ENCODE data around the gene PER3.
A peak's percentile ranks its signal among the peaks of the same experiment; 100 is the strongest.

Gene PER3

GRCh38 chr1:7833035-7833434, 48.9 kb downstream of the PER3 start:
- TF ChIP-seq CTCF (IDR thresholded peaks at IDR 0.05; ENCODE audit: low read depth, low read length, missing control alignments), result no peak
- no peak overlapping the region for H3K4me3 ChIP-seq (ENCODE audit: low read depth, low read length)
- in situ Hi-C loops (cut with HindIII; ENCODE audit: low sequenced_read_pairs), result no loop called here
- DNase-seq (ENCODE audit: low read depth), result no peak

GRCh38 chr1:7838714-7839113, 54.6 kb downstream of the PER3 start:
- no peak for TF ChIP-seq CTCF (IDR thresholded peaks at IDR 0.05; ENCODE audit: low read depth, low read length, missing control alignments)
- in situ Hi-C loops (cut with HindIII; ENCODE audit: low sequenced_read_pairs), result no loop called here
- no peak overlapping the region for H3K4me3 ChIP-seq (ENCODE audit: low read depth, low read length)
- no peak for DNase-seq (ENCODE audit: low read depth)

- no peak for TF ChIP-seq CTCF (IDR thresholded peaks at IDR 0.05; ENCODE audit: low read depth, low read length, missing control alignments)
- no peak for DNase-seq (ENCODE audit: low read depth)
- in situ Hi-C loops (cut with HindIII; ENCODE audit: low sequenced_read_pairs), result no loop called here
- no peak overlapping the region for H3K4me3 ChIP-seq (ENCODE audit: low read depth, low read length)
Observed at GRCh38 chr1:7839526-7839925, 55.4 kb downstream of the PER3 start.

GRCh38 chr1:7842517-7842916, 58.4 kb downstream of the PER3 start:
- H3K4me3 ChIP-seq (ENCODE audit: low read depth, low read length), result no peak overlapping the region
- TF ChIP-seq CTCF (IDR thresholded peaks at IDR 0.05; ENCODE audit: low read depth, low read length, missing control alignments), result no peak
- no peak for DNase-seq (ENCODE audit: low read depth)
- in situ Hi-C loops (cut with HindIII; ENCODE audit: low sequenced_read_pairs), result no loop called here

- H3K4me3 ChIP-seq (ENCODE audit: low read depth, low read length), result no peak overlapping the region
- TF ChIP-seq CTCF (IDR thresholded peaks at IDR 0.05; ENCODE audit: low read depth, low read length, missing control alignments), result no peak
- in situ Hi-C loops (cut with HindIII; ENCODE audit: low sequenced_read_pairs), result no loop called here
- DNase-seq (ENCODE audit: low read depth), result no peak
Observed at GRCh38 chr1:7845761-7846160, 61.7 kb downstream of the PER3 start.

GRCh38 chr1:7846656-7847055, 62.6 kb downstream of the PER3 start:
- TF ChIP-seq CTCF (IDR thresholded peaks at IDR 0.05; ENCODE audit: low read depth, low read length, missing control alignments), result no peak
- H3K4me3 ChIP-seq (ENCODE audit: low read depth, low read length), result no peak overlapping the region
- in situ Hi-C loops (cut with HindIII; ENCODE audit: low sequenced_read_pairs), result no loop called here
- DNase-seq (ENCODE audit: low read depth), result no peak

GRCh38 chr1:7847599-7847998, 63.5 kb downstream of the PER3 start:
- DNase-seq (ENCODE audit: low read depth), result peak; percentile 80
- in situ Hi-C loops (cut with HindIII; ENCODE audit: low sequenced_read_pairs), result no loop called here
- no peak overlapping the region for H3K4me3 ChIP-seq (ENCODE audit: low read depth, low read length)
- no peak for TF ChIP-seq CTCF (IDR thresholded peaks at IDR 0.05; ENCODE audit: low read depth, low read length, missing control alignments)

Data from astrocyte of the cerebellum (primary cell).